ENCODE results near the gene STAMBPL1. TPM values are rescaled to one million over a fixed set of nuclear protein-coding genes. Genes with fewer than 3 reads are reported as not detected.

STAMBPL1 gene
- total RNA-seq, 1 donor from 2014 or later, result 1.6 TPM

GRCh38 chr10:88949912-88950837, 70.1 kb downstream of the STAMBPL1 start:
- H3K36me3 Mint-ChIP-seq (ENCODE audit: low read depth), result peaks cover 25% of the 10 kb centered on the region
- H3K9me3 Mint-ChIP-seq (ENCODE audit: low read depth), result no peaks in the 10 kb centered on the region
- peak overlapping the region; percentile 98 for H3K27ac Mint-ChIP-seq (ENCODE audit: unreplicated experiment)
- H3K27me3 Mint-ChIP-seq (ENCODE audit: low read depth), result no peaks in the 10 kb centered on the region
- H3K4me3 Mint-ChIP-seq (ENCODE audit: unreplicated experiment), result peak overlapping the region; percentile 88
- TF ChIP-seq CTCF (IDR thresholded peaks at IDR 0.05), result no peak
- no peak for DNase-seq (ENCODE audit: low spot score)
- H3K4me1 Mint-ChIP-seq (ENCODE audit: low read depth), result peaks cover 96% of the 10 kb centered on the region

- peaks cover 74% of the 10 kb centered on the region for H3K4me1 Mint-ChIP-seq (ENCODE audit: low read depth)
- DNase-seq (ENCODE audit: low spot score), result peak; percentile 61
- TF ChIP-seq CTCF (IDR thresholded peaks at IDR 0.05), result no peak
- H3K36me3 Mint-ChIP-seq (ENCODE audit: low read depth), result peaks cover 15% of the 10 kb centered on the region
- H3K27ac Mint-ChIP-seq (ENCODE audit: unreplicated experiment), result peak within 1 kb of the TSS; percentile 98
- peak within 1 kb of the TSS; percentile 88 for H3K4me3 Mint-ChIP-seq (ENCODE audit: unreplicated experiment)
- H3K27me3 Mint-ChIP-seq (ENCODE audit: low read depth), result no peaks in the 10 kb centered on the region
- H3K9me3 Mint-ChIP-seq (ENCODE audit: low read depth), result no peaks in the 10 kb centered on the region
Measured at GRCh38 chr10:88952647-88953111, 72.6 kb downstream of the STAMBPL1 start, which contains the start of gene ACTA2. TSS of gene ACTA2 (minus strand) at chr10:88952773. CDS start at chr10:88948930, 3,843 bp downstream.

GRCh38 chr10:88953662-88954061, 73.6 kb downstream of the STAMBPL1 start:
- H3K4me1 Mint-ChIP-seq (ENCODE audit: low read depth), result peaks cover 65% of the 10 kb centered on the region

GRCh38 chr10:88954458-88955083, 74.5 kb downstream of the STAMBPL1 start:
- Mint-ChIP-seq H3K4me3 (ENCODE audit: unreplicated experiment) (no peak overlapping the region), H3K27me3 (ENCODE audit: low read depth) (no peaks in the 10 kb centered on the region), H3K4me1 (ENCODE audit: low read depth) (peaks cover 55% of the 10 kb centered on the region), H3K36me3 (ENCODE audit: low read depth) (peaks cover 7% of the 10 kb centered on the region), H3K9me3 (ENCODE audit: low read depth) (no peaks in the 10 kb centered on the region), H3K27ac (ENCODE audit: unreplicated experiment) (peak overlapping the region; percentile 78)
- DNase-seq (ENCODE audit: low spot score), result no peak
- no peak for TF ChIP-seq CTCF (IDR thresholded peaks at IDR 0.05)

More at GRCh38 chr10:88953662-88954061, 73.6 kb downstream of the STAMBPL1 start:
- H3K27me3 Mint-ChIP-seq (ENCODE audit: low read depth), result no peaks in the 10 kb centered on the region
- H3K27ac Mint-ChIP-seq (ENCODE audit: unreplicated experiment), result peak overlapping the region; percentile 98
- H3K36me3 Mint-ChIP-seq (ENCODE audit: low read depth), result peaks cover 11% of the 10 kb centered on the region
- no peaks in the 10 kb centered on the region for H3K9me3 Mint-ChIP-seq (ENCODE audit: low read depth)
- no peak for DNase-seq (ENCODE audit: low spot score)
- no peak for TF ChIP-seq CTCF (IDR thresholded peaks at IDR 0.05)
- peak overlapping the region; percentile 1 for H3K4me3 Mint-ChIP-seq (ENCODE audit: unreplicated experiment)

- Mint-ChIP-seq H3K4me1 (ENCODE audit: low read depth) (peaks cover 30% of the 10 kb centered on the region), H3K36me3 (ENCODE audit: low read depth) (no peaks in the 10 kb centered on the region), H3K9me3 (ENCODE audit: low read depth) (no peaks in the 10 kb centered on the region), H3K27ac (ENCODE audit: unreplicated experiment) (no peak overlapping the region), H3K4me3 (ENCODE audit: unreplicated experiment) (no peak overlapping the region), H3K27me3 (ENCODE audit: low read depth) (no peaks in the 10 kb centered on the region)
- DNase-seq (ENCODE audit: low spot score), result no peak
- TF ChIP-seq CTCF (IDR thresholded peaks at IDR 0.05), result no peak
Measured at GRCh38 chr10:88957381-88957780, 77.3 kb downstream of the STAMBPL1 start.
